Peyer's patch (tissue), 4 donors: ENCODE results near the gene IQGAP2. TPM values are rescaled to one million over a fixed set of nuclear protein-coding genes. Genes with fewer than 3 reads are reported as not detected.

ENCODE experiments used
- DNase-seq, 3 donors: peaks; one replicate each; pipeline ENCODE4 v3.0.0-alpha.2; 2017 to 2019
- H3K27ac ChIP-seq, 4 donors: fragments of 200-600 bp; sonication (generic); one replicate each; pipeline ENCODE4 v1.5.1; 2016 to 2019
- H3K27me3 ChIP-seq, 2 donors: fragments of 200-600 bp; sonication (generic); one replicate each; pipeline ENCODE4 v1.5.1; 2019
- H3K36me3 ChIP-seq, 3 donors: fragments of 200-600 bp; sonication (generic); one replicate each; pipeline ENCODE4 v1.5.1; 2016 to 2019
- H3K4me1 ChIP-seq, 4 donors: fragments of 200-600 bp; sonication (generic); one replicate each; pipeline ENCODE4 v1.5.1; 2016 to 2019
- H3K4me3 ChIP-seq, 4 donors: fragments of 200-600 bp; sonication (generic); 1 replicate in 3 of 4; 2 replicates in 1 of 4; pipeline ENCODE4 v1.5.1; 2016 to 2019; ENCODE audit warnings: mild to moderate bottlenecking in 1 of 4
- H3K9me3 ChIP-seq, 4 donors: fragments of 200-600 bp; sonication (generic); one replicate each; pipeline ENCODE4 v1.5.1; 2016 to 2019; ENCODE audit warnings: mild to moderate bottlenecking in 1 of 4
- CTCF ChIP-seq, 6 experiments: fragments of 450-650 bp in 4 of 6; fragments of 200-600 bp in 2 of 6; sonication (generic) in 1 of 6; IDR thresholded peaks; one replicate each; pipeline ENCODE4 v1.5.1; 2017 to 2019; ENCODE audit warnings: antibody characterized with exemption in 6 of 6, mild to moderate bottlenecking in 3 of 6, moderate library complexity in 1 of 6
- POLR2A ChIP-seq, 2 donors: fragments of 450-650 bp; IDR thresholded peaks; one replicate each; pipeline ENCODE4 v1.5.1; 2017; ENCODE audit warnings: antibody characterized with exemption in 2 of 2, mild to moderate bottlenecking in 2 of 2, moderate library complexity in 2 of 2
- total RNA-seq, 4 donors: library from RNA; depleted of rRNA; stranded (reverse); fragments of >200 nt; gene quantifications; one replicate each; pipeline ENCODE4 v1.1.0, GENCODE V29; 2016

The IQGAP2 gene
- total RNA-seq, 4 donors from 2014 or later = 58.6 to 110 (median 84.7) TPM

- no peak overlapping the region for H3K4me3 ChIP-seq
- no peaks in the 10 kb centered on the region for H3K9me3 ChIP-seq
- DNase-seq = peak in 1 of 3 donors; percentile 61
- H3K27ac ChIP-seq = peak overlapping the region in 1 of 4 donors; percentile 69
- peaks cover 0 to 28% (median 2%) of the 10 kb centered on the region in 4 donors for H3K4me1 ChIP-seq
- no peak for TF ChIP-seq POLR2A (IDR thresholded peaks at IDR 0.05)
- peak in 1 of 6 experiments; percentile 15 for TF ChIP-seq CTCF (IDR thresholded peaks at IDR 0.05)
- no peaks in the 10 kb centered on the region for H3K36me3 ChIP-seq
- H3K27me3 ChIP-seq = no peaks in the 10 kb centered on the region
Observed at GRCh38 chr5:76462097-76462667, 59.1 kb downstream of the IQGAP2 start.

- H3K9me3 ChIP-seq = no peaks in the 10 kb centered on the region
- no peak overlapping the region for H3K27ac ChIP-seq
- DNase-seq = no peak
- TF ChIP-seq POLR2A (IDR thresholded peaks at IDR 0.05) (no peak), CTCF (IDR thresholded peaks at IDR 0.05) (no peak)
- H3K27me3 ChIP-seq = no peaks in the 10 kb centered on the region
- H3K4me3 ChIP-seq = no peak overlapping the region
- H3K36me3 ChIP-seq = no peaks in the 10 kb centered on the region
- peaks cover 0 to 8% (median 0%) of the 10 kb centered on the region in 4 donors for H3K4me1 ChIP-seq
Observed at GRCh38 chr5:76467216-76467615, 64.1 kb downstream of the IQGAP2 start.

GRCh38 chr5:76468635-76469425 is 65.7 kb downstream of the IQGAP2 start:
- Histone ChIP-seq H3K36me3 (no peaks in the 10 kb centered on the region), H3K27ac (no peak overlapping the region)

DNA sequence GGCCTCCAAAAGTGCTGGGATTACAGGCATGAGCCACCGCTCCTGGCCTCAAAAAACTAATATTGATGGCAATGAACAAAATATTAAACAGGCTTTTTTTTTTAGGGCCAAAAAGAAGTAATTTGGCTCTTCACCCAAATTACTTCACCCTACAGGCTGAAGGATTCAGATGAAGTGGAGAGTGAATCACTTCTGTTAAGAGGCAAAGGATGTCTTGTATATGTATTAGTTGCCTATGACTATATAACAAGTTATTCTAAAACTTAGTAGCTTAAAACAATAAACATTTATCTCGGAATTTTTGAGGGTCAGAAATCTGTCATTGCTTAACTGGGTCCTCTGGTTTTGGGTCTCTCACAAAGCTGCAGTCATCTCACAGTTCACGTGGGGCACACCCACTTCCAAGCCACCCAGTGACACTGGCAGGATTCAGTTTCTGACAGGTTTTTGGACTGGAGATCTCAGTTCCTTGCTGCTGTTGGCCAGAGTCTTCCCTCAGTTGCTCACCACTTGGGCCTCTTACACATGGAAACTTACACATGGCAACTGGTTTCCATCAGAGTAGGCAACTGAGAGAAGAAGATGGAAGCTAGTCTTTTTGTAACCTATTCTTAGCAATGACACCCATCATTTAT is 66.7 kb downstream of the IQGAP2 start:
- Histone ChIP-seq H3K9me3 (no peaks in the 10 kb centered on the region), H3K27me3 (no peaks in the 10 kb centered on the region), H3K4me1 (peaks cover 0 to 4% (median 0%) of the 10 kb centered on the region in 4 donors), H3K36me3 (no peaks in the 10 kb centered on the region), H3K27ac (no peak overlapping the region), H3K4me3 (no peak overlapping the region)
- TF ChIP-seq CTCF (IDR thresholded peaks at IDR 0.05) = no peak
- TF ChIP-seq POLR2A (IDR thresholded peaks at IDR 0.05) = no peak
- no peak for DNase-seq

More at GRCh38 chr5:76468635-76469425, 65.7 kb downstream of the IQGAP2 start:
- TF ChIP-seq POLR2A (IDR thresholded peaks at IDR 0.05) = no peak
- no peak for TF ChIP-seq CTCF (IDR thresholded peaks at IDR 0.05)
- no peak for DNase-seq
- Histone ChIP-seq H3K9me3 (no peaks in the 10 kb centered on the region), H3K4me3 (no peak overlapping the region), H3K4me1 (no peaks in the 10 kb centered on the region), H3K27me3 (no peaks in the 10 kb centered on the region)

GRCh38 chr5:76470976-76471375 is 67.9 kb downstream of the IQGAP2 start:
- no peaks in the 10 kb centered on the region for H3K9me3 ChIP-seq
- H3K27me3 ChIP-seq = no peaks in the 10 kb centered on the region
- H3K4me1 ChIP-seq = peaks cover 0 to 13% (median 0%) of the 10 kb centered on the region in 4 donors
- H3K4me3 ChIP-seq = no peak overlapping the region
- no peak overlapping the region for H3K27ac ChIP-seq
- TF ChIP-seq CTCF (IDR thresholded peaks at IDR 0.05) = no peak
- no peak for TF ChIP-seq POLR2A (IDR thresholded peaks at IDR 0.05)
- H3K36me3 ChIP-seq = no peaks in the 10 kb centered on the region
- DNase-seq = no peak
